SJCRH30 (cell line): ENCODE data around the gene ABCB6. TPM values are rescaled to one million over a fixed set of nuclear protein-coding genes. Genes with fewer than 3 reads are reported as not detected.

ENCODE experiments used
- DNase-seq, 2 experiments: peaks; one replicate each; pipeline ENCODE4 v3.0.0-alpha.2; 2015 to 2020
- H3K27ac ChIP-seq: fragments of 250-450 bp; sonication (Bioruptor Pico); 2 replicates; pipeline ENCODE4 v1.5.1; 2020; ENCODE audit warnings: mild to moderate bottlenecking, moderate library complexity
- H3K27me3 ChIP-seq: fragments of 250-450 bp; sonication (Bioruptor Pico); 2 replicates; pipeline ENCODE4 v1.5.1; 2020; ENCODE audit warnings: mild to moderate bottlenecking, moderate library complexity
- H3K36me3 ChIP-seq: fragments of 250-450 bp; sonication (Bioruptor Pico); 2 replicates; pipeline ENCODE4 v1.5.1; 2020; ENCODE audit warnings: mild to moderate bottlenecking, moderate library complexity
- H3K4me1 ChIP-seq: fragments of 250-450 bp; sonication (Bioruptor Pico); 2 replicates; pipeline ENCODE4 v1.5.1; 2020; ENCODE audit warnings: mild to moderate bottlenecking, moderate library complexity
- H3K4me3 ChIP-seq: fragments of 250-450 bp; sonication (Bioruptor Pico); 2 replicates; pipeline ENCODE4 v1.5.1; 2020; ENCODE audit warnings: mild to moderate bottlenecking, moderate library complexity
- H3K9me3 ChIP-seq: fragments of 250-450 bp; sonication (Bioruptor Pico); replicated peaks from 2 replicates; pipeline ENCODE4 v1.5.1; 2020; ENCODE audit warnings: mild to moderate bottlenecking, moderate library complexity
- total RNA-seq: library from RNA; depleted of rRNA; stranded (reverse); fragments of >200 nt; shearing (Covaris generic); gene quantifications from 2 replicates; pipeline ENCODE4 v1.2.3, GENCODE V29; 2014

ABCB6 gene
- total RNA-seq, 1 experiment from 2014 or later: 26.5 TPM

- Histone ChIP-seq H3K9me3 (no peaks in the 10 kb centered on the region), H3K4me1 (no peaks in the 10 kb centered on the region), H3K4me3 (no peak overlapping the region), H3K27me3 (no peaks in the 10 kb centered on the region), H3K36me3 (no peaks in the 10 kb centered on the region), H3K27ac (no peak overlapping the region)
- DNase-seq: no peak
Observed at GRCh38 chr2:219199470-219200211, 19.1 kb downstream of the ABCB6 start.

GRCh38 chr2:219198974-219199373, 19.8 kb downstream of the ABCB6 start:
- Histone ChIP-seq H3K9me3 (no peaks in the 10 kb centered on the region), H3K4me3 (no peak overlapping the region), H3K4me1 (no peaks in the 10 kb centered on the region), H3K27me3 (no peaks in the 10 kb centered on the region), H3K36me3 (no peaks in the 10 kb centered on the region), H3K27ac (no peak overlapping the region)
- DNase-seq: no peak

- DNase-seq: no peak
- no peak overlapping the region for H3K4me3 ChIP-seq
- H3K27me3 ChIP-seq: no peaks in the 10 kb centered on the region
- no peaks in the 10 kb centered on the region for H3K4me1 ChIP-seq
- no peak overlapping the region for H3K27ac ChIP-seq
- H3K36me3 ChIP-seq: no peaks in the 10 kb centered on the region
- H3K9me3 ChIP-seq: no peaks in the 10 kb centered on the region
Observed at GRCh38 chr2:219197388-219197787, 21.4 kb downstream of the ABCB6 start.

- no peak overlapping the region for H3K4me3 ChIP-seq
- H3K4me1 ChIP-seq: no peaks in the 10 kb centered on the region
- no peak overlapping the region for H3K27ac ChIP-seq
- no peaks in the 10 kb centered on the region for H3K9me3 ChIP-seq
- no peaks in the 10 kb centered on the region for H3K27me3 ChIP-seq
- DNase-seq: no peak
- peaks cover 11% of the 10 kb centered on the region; the same call in 1 of the 2 replicates for H3K36me3 ChIP-seq
Observed at GRCh38 chr2:219186754-219187456, 31.9 kb downstream of the ABCB6 start.

GRCh38 chr2:219184121-219184520, 34.6 kb downstream of the ABCB6 start:
- Histone ChIP-seq H3K36me3 (peaks cover 15% of the 10 kb centered on the region; the same call in 1 of the 2 replicates), H3K4me1 (0 out of 2 replicates have a peak, but pooled peaks cover 2% of the 10 kb centered on the region), H3K4me3 (no peak overlapping the region), H3K27me3 (no peaks in the 10 kb centered on the region), H3K27ac (no peak overlapping the region), H3K9me3 (no peaks in the 10 kb centered on the region)
- no peak for DNase-seq

DNA sequence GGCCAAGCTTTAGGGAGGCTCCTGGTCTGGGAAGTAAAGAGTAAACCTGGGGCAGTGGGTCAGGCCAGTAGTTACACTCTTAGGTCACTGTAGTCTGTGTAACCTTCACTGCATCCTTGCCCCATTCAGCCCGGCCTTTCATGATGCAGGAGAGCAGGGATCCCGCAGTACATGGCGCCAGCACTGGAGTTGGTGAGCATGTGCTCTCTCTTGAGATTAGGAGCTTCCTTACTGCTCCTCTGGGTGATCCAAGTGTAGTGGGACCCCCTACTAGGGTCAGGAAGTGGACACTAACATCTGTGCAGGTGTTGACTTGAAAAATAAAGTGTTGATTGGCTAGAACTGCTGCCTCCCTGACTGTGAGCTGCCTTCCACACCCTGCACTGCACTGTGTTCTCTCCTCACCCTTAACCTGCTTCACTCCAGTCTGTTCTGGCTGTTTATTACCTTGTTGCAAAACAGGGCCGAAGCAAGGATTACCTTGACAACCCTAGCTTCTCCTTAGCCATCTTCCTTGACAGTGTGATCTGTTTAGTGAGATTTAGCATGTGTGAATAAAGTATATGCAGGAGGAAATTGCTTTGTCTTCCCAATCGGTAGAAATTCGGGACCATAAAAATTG, 35.5 kb downstream of the ABCB6 start:
- H3K4me1 ChIP-seq: 0 out of 2 replicates have a peak, but pooled peaks cover 5% of the 10 kb centered on the region
- H3K9me3 ChIP-seq: no peaks in the 10 kb centered on the region
- H3K4me3 ChIP-seq: no peak overlapping the region
- DNase-seq: no peak
- no peaks in the 10 kb centered on the region for H3K27me3 ChIP-seq
- peaks cover 15% of the 10 kb centered on the region; the same call in 1 of the 2 replicates for H3K36me3 ChIP-seq
- H3K27ac ChIP-seq: no peak overlapping the region

DNA sequence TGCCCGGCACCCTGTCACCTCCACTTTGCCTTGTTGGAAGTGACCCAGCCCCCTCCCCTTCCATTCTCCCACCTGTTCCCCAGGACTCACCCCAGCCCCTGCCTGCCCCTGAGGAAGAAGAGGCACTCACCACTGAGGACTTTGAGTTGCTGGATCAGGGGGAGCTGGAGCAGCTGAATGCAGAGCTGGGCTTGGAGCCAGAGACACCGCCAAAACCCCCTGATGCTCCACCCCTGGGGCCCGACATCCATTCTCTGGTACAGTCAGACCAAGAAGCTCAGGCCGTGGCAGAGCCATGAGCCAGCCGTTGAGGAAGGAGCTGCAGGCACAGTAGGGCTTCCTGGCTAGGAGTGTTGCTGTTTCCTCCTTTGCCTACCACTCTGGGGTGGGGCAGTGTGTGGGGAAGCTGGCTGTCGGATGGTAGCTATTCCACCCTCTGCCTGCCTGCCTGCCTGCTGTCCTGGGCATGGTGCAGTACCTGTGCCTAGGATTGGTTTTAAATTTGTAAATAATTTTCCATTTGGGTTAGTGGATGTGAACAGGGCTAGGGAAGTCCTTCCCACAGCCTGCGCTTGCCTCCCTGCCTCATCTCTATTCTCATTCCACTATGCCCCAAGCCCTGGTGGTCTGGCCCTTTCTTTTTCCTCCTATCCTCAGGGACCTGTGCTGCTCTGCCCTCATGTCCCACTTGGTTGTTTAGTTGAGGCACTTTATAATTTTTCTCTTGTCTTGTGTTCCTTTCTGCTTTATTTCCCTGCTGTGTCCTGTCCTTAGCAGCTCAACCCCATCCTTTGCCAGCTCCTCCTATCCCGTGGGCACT, 36.2 kb downstream of the ABCB6 start:
- H3K36me3 ChIP-seq: peaks cover 15% of the 10 kb centered on the region; the same call in 1 of the 2 replicates

DNA sequence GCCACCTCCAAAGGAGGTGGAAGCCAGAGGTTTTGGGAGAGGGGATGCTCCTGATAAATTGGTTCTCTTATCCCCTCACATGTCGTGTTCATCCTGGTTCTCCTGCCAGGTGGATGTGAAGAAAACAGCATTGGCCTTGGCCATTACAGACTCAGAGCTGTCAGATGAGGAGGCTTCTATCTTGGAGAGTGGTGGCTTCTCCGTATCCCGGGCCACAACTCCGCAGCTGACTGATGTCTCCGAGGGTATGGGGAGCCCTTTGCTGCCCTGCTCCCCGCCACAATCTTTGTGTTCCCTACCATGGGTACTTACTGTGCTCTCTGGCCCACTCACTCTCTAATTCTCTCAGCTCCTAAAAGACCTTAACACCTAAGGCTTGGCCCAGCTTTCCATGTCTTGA, 37.2 kb downstream of the ABCB6 start:
- 0 out of 2 replicates have a peak, but pooled peaks cover 5% of the 10 kb centered on the region for H3K4me1 ChIP-seq
- no peak overlapping the region for H3K27ac ChIP-seq
- H3K36me3 ChIP-seq: peaks cover 15% of the 10 kb centered on the region; the same call in 1 of the 2 replicates
- H3K4me3 ChIP-seq: no peak overlapping the region
- H3K9me3 ChIP-seq: no peaks in the 10 kb centered on the region
- H3K27me3 ChIP-seq: no peaks in the 10 kb centered on the region
- DNase-seq: no peak

More for the DNA sequence above, 36.2 kb downstream of the ABCB6 start:
- Histone ChIP-seq H3K27me3 (no peaks in the 10 kb centered on the region), H3K4me1 (0 out of 2 replicates have a peak, but pooled peaks cover 5% of the 10 kb centered on the region), H3K9me3 (no peaks in the 10 kb centered on the region), H3K4me3 (no peak overlapping the region), H3K27ac (no peak overlapping the region)
- no peak for DNase-seq

DNA sequence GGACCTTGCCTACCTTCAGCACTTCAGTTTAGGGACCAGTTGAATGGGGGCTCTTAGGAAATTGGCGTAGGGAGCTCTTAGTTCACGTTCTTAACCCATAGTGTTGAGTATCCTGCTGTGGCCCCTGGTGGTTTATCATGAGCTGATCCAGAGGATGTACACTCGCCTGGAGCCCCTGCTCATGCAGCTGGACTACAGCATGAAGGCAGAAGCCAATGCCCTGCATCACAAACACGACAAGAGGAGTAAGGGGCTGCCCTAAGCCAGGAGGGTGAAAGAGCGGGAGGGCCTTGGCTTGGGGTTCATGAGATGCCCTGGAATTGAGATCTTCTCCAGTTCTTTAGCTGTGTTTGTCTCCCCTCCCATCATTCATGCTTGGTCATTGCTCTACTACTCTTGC, 37.8 kb downstream of the ABCB6 start:
- peaks cover 15% of the 10 kb centered on the region; the same call in 1 of the 2 replicates for H3K36me3 ChIP-seq

DNA sequence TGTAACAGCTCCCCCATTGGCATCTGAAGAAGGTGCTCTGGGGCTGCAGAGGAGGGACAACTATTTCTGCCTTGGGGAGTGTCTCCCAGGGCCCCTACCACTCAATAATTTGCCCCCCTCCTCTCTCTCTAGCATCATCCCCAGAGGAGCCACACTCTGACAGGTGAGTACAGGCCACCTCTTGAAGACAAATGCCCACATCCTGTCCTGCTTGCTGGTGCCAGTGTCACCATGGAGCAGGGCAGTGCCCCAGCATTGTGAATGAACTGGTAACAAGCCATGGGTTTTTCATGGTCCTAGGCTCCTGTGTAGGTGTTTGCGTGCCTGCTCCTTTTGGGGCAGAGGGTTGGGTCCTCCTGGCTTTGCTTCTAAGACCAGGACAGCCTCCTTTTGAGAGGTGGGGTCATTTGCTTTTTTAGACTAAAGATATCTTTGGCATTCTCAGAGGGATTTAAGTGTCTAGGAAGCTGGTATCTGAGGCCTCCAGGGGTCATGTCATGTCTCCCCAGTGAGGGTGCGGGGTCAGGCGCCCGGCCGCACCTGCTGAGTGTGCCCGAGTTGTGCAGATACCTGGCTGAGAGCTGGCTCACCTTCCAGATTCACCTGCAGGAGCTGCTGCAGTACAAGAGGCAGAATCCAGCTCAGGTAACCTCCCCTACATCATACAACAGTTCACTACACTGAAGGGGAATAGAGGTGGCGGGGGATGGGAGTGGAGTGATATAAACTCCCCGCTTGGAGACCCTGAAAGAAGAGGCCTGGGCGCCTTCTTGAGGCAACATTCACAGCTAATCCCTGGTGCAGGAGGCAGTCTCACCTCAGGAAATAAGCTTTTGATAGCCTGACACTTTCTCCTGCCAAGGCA, 38.9 kb downstream of the ABCB6 start:
- peaks cover 15% of the 10 kb centered on the region; the same call in 1 of the 2 replicates for H3K36me3 ChIP-seq
- 0 out of 2 replicates have a peak, but pooled peaks cover 5% of the 10 kb centered on the region for H3K4me1 ChIP-seq
- no peak for DNase-seq
- H3K4me3 ChIP-seq: no peak overlapping the region
- no peaks in the 10 kb centered on the region for H3K9me3 ChIP-seq
- H3K27me3 ChIP-seq: no peaks in the 10 kb centered on the region
- H3K27ac ChIP-seq: no peak overlapping the region

More for the DNA sequence above, 37.8 kb downstream of the ABCB6 start:
- H3K27me3 ChIP-seq: no peaks in the 10 kb centered on the region
- H3K4me1 ChIP-seq: 0 out of 2 replicates have a peak, but pooled peaks cover 5% of the 10 kb centered on the region
- no peak overlapping the region for H3K4me3 ChIP-seq
- no peak overlapping the region for H3K27ac ChIP-seq
- no peak for DNase-seq
- H3K9me3 ChIP-seq: no peaks in the 10 kb centered on the region

DNA sequence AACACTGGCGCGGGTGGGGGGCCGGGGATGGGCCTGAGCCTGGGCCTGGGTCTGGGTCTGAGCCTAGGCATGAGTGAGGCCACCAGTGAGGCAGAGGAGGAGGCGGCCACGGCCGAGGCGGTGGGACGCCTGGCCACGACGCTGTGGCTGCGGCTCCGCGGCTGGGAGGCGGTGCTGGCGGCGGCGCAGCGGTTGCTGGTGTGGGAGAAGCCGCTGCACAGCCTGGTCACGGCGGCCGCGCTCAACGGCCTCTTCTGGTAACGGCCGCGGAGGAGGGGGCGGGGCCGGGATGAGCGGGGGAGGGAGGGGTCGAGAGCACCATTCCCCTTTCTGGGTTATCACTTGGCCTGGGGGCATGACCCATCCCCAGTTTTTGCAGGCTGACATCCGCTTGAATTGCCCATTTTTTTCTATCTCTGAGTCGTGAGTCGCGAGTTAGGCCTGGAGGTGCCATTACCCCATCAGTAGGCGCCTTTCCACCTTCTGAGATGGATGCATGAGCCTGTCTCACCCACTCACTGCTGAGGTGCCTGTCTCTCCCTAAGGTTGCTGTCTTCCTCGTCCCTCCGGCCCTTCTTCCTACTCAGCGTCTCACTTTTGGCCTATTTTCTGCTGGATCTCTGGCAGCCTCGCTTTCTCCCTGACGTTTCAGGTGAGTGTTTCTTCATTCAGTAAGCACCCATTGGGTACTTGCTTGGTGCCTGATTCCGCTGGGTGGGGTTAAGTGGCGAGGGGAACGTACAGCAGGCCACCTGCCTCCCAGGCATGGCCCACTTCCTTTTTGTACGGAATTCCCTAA, 40.2 kb downstream of the ABCB6 start:
- H3K27me3 ChIP-seq: no peaks in the 10 kb centered on the region
- peaks cover 13% of the 10 kb centered on the region; the same call in 1 of the 2 replicates for H3K36me3 ChIP-seq
- H3K4me1 ChIP-seq: 0 out of 2 replicates have a peak, but pooled peaks cover 5% of the 10 kb centered on the region
- peak; percentile 32 to 38 for DNase-seq
- H3K27ac ChIP-seq: no peak overlapping the region; the same call in 1 of the 2 replicates
- H3K4me3 ChIP-seq: peak overlapping the region; percentile 85
- H3K9me3 ChIP-seq: no peaks in the 10 kb centered on the region

DNA sequence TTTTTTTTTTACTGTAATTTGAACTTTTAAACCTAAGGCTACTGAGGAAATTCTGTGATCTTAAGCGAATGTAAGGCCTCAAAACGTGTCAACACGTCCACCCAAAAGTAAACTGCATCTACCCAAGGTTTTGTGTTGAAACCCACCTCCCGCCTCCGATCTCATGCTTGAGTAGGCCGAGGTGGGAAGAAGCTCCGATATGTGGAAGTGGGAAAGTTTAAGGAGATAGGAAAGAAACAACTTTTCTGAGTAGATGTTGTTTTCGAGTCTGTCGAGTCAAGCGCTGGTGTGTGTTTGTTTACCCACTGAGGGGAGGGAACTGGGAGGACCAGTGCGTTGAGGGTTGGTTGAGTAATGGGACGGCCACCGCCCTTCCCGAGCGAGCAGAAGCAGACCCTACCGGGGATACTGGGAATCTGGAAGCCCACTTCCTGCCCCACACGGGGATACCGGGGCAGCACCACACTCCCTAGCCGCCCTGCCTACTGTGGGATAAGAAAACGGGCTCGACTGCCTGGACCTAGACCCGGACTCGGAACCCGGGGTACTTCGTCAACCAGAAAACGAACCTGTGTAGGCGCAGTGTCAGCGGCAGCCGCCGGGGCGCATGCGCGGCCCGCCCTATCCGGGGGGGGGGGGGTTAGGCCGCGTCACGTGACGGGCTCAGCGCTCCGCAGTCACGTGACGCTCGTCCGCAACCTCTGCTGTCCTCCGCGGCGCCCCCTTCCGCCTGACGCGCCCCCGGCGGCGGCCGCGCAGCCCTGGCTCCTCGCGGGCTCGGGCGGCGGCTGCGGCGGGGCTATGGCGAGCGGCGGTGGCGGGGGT, 41.0 kb downstream of the ABCB6 start, which contains the start of gene RETREG2:
TSS of gene RETREG2 (plus strand) at position 724 of the 825 bp plus-strand sequence. CDS start at position 802, 78 bp downstream.
- Histone ChIP-seq H3K4me3 (peak within 1 kb of the TSS; percentile 85), H3K27me3 (no peaks in the 10 kb centered on the region), H3K36me3 (peaks cover 8% of the 10 kb centered on the region; the same call in 1 of the 2 replicates), H3K9me3 (no peaks in the 10 kb centered on the region), H3K27ac (peak within 1 kb of the TSS; percentile 54), H3K4me1 (0 out of 2 replicates have a peak, but pooled peaks cover 5% of the 10 kb centered on the region)
- peak; percentile 77 to 89 for DNase-seq
